Astrocyte of the spinal cord (primary cell): ENCODE results near the gene NDEL1.
A peak's percentile ranks its signal among the peaks of the same experiment; 100 is the strongest.

Experiments
- DNase-seq: peaks from one replicate; pipeline ENCODE4 v3.0.0; 2011; ENCODE audit warnings: low read depth, low spot score
- H3K4me3 ChIP-seq: 2 replicates; pipeline ENCODE4 v1.5.1; 2011; ENCODE audit warnings: low read depth, mild to moderate bottlenecking, low read length, moderate library complexity
- in situ Hi-C: cut with HindIII; loops from 2 replicates; pipeline ENCODE4 v1.10.0; 2017; ENCODE audit warnings: low sequenced_read_pairs
- TF ChIP-seq, protein P1 (sequence below): IDR thresholded peaks from 2 replicates; pipeline ENCODE4 v1.5.1; 2012; ENCODE audit warnings: low read depth, mild to moderate bottlenecking, low read length, inconsistent platforms

NDEL1 gene

DNA sequence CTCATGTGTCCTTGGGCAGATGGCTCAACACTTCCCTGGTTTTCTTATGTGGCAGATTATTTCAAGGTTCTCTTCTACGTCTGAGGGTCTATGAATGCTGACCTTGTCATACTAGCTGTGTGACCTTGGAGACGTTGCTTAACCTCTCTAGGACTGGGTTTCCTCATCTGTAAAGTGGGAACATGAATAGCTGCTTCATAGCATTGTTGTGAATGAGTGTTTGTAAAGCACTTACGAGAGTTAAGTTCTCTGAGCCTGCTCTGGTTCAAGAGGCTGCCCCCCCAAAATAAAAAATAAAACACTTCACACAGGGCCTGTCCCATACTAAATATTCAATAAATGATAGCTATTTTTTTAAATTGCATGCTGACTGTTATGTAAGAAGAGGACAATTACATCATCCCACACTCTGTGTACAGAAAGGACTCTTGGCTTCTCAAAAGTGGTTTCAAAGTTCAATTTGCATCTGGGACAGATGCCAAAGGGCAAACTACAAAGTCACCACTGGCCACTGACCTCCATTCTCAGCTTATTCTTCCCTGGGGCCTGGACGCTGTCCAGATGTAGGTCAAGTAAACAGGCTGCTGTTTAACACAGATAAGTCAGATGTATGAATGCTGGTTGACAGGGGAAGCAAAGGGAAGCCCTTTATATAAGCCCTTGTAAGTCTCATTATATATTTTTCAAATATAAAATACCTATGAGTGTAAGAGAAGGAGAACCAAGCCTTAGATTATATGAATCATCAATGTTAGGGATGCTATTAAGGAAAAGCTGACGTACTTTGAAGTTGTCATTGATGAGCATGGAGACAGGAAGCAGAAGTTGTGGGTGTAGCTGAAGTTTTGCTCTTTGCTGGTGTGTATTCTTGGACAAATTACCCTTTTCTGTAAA, 15.4 kb upstream of the NDEL1 start:
- no peak overlapping the region for H3K4me3 ChIP-seq
- TF ChIP-seq, protein P1, sequence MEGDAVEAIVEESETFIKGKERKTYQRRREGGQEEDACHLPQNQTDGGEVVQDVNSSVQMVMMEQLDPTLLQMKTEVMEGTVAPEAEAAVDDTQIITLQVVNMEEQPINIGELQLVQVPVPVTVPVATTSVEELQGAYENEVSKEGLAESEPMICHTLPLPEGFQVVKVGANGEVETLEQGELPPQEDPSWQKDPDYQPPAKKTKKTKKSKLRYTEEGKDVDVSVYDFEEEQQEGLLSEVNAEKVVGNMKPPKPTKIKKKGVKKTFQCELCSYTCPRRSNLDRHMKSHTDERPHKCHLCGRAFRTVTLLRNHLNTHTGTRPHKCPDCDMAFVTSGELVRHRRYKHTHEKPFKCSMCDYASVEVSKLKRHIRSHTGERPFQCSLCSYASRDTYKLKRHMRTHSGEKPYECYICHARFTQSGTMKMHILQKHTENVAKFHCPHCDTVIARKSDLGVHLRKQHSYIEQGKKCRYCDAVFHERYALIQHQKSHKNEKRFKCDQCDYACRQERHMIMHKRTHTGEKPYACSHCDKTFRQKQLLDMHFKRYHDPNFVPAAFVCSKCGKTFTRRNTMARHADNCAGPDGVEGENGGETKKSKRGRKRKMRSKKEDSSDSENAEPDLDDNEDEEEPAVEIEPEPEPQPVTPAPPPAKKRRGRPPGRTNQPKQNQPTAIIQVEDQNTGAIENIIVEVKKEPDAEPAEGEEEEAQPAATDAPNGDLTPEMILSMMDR, result no peak
- peak; percentile 65 for DNase-seq
- in situ Hi-C loops, result no loop called here

DNA sequence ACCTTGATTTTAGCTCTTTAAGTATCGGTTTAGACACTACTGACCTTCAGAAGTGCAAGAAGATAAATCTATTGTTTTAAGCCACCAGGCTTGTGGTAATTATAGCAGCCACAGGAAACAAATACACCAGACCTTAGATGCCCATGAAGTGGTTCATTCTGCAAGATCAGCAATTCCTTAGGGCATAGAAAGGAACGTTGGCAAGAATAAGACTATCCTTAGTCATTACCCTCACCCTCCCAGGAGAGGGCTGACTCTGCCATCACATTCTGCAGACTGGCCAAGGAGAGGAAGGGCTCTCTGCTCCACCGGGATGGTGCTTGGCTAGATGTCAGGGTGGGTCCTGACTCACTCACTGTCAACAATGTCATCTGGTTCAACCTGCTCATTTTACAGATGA, 14.1 kb upstream of the NDEL1 start:
- in situ Hi-C loops, result no loop called here
- TF ChIP-seq, protein P1, result no peak
- DNase-seq, result no peak
- H3K4me3 ChIP-seq, result no peak overlapping the region

DNA sequence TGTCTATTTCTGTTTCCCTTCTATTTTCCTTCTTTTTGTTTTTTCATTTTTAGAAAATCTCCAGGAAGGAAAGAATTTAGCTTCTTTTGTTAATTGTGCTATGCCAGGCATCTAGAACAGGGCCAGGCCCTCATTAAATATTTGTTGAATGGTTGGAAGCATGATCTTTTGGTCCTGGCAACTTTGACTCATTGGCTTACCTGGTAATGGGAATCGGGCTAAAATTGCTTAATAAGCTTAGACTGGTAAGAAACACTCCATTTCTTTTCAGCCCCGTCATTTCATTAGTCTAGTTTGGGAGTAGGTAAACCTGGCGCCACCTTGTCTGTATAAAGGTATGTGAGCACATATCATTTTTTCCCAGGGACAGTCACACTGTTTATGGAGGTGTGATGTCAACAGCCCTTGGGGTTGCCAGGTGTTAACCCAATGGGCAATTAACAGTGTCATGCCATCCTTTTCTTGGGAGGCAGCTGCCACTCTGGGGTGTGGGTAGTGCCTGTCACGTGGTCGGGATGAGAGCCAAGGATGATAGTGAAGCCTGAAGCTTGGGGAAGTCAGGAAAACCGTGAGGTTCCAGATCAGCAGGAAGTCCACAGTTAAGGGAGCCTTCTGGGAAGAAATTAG, 9.5 kb upstream of the NDEL1 start:
- no peak for DNase-seq
- TF ChIP-seq, protein P1, result no peak
- in situ Hi-C loops, result no loop called here
- no peak overlapping the region for H3K4me3 ChIP-seq

DNA sequence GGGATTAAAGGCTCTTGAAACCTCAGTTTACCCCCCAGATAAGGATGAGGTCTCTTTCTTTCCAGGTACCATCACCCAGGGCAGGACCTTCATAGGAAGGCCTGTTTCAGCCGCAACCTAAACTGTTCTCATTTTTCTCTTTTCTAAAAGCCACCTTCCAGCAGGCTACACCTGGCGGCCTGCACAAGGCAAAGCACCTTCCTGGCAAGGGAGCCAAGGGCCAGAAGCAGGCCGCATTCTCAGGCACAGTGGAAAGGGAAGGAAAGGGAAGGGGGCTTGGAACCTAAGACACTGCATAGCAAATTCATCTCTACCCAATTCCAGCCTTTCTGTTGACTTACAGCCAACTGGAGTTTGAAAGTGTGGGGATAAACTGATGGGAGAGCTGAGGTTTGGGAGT, 8.9 kb upstream of the NDEL1 start:
- DNase-seq, result no peak
- TF ChIP-seq, protein P1, result no peak
- H3K4me3 ChIP-seq, result no peak overlapping the region
- in situ Hi-C loops, result no loop called here

DNA sequence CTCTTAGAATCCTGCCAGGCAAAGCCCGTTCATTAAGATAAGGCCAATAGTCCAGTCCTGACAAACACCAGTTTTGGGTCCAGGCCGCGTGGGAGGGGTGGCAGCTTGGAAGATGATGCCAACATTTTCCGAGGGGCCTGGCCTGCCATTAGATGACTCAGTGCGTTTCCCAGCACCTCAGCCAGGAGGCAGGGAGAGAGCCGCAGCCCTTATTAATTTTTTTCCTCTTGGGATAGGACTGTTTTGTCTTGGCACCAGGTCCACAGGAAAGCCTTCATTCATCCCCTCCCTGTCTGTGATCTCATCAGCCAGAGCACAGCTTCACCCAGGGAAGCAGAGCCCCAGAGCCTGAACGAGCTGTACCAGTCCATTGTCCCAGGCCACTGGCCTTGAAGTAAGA, 4.7 kb upstream of the NDEL1 start:
- no peak overlapping the region for H3K4me3 ChIP-seq
- DNase-seq, result peak; percentile 4
- TF ChIP-seq, protein P1, result no peak
- in situ Hi-C loops, result no loop called here

DNA sequence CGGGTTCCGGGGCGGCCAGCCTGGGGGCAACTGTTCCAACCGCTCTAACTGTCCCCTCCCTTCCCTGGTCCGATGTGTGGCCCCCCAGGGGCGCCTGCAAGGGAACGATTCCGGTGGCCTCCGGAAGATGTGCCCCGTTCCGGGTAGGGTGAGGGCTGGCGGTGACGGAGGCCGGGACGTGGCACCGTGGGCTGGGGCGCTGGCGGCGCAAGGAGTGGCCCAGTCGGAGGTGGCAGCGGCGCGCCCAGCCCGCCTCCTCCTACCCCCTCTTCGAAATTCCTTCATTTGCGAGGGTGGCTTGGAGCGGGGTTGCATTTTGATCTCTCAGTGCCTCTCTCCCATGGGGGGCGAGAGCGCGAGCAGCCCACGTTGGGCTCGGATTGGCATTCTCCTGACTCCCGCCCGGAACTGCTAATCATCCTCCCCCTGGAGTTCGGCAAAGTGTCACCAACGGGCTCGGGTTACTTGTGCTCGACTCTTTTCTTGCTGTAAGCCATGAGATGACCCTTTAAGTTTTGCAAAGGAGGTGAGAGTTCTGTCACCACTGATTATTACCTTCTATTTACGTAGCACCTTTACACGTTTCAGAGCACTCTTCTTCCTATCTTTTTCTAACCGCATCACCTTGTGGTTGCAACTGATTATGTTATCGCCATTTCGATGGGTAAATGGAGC, 622 bp downstream of the NDEL1 start:
- TF ChIP-seq, protein P1, result no peak
- in situ Hi-C loops, result no loop called here
- H3K4me3 ChIP-seq, result peak overlapping the region; percentile 90
- peak; percentile 50 for DNase-seq
